Measurements from ENCODE around the gene CHAF1A. TPM values are rescaled to one million over a fixed set of nuclear protein-coding genes. Genes with fewer than 3 reads are reported as not detected.

The CHAF1A gene
- total RNA-seq, 1 experiment from 2014 or later, result 52.7 TPM

- no peak for DNase-seq (ENCODE audit: low spot score)
Measured at GRCh38 chr19:4487572-4487971, 85.1 kb downstream of the CHAF1A start.

- no peak for DNase-seq (ENCODE audit: low spot score)
Measured at GRCh38 chr19:4488496-4488895, 86.1 kb downstream of the CHAF1A start.

GRCh38 chr19:4491446-4491845 lies 89.0 kb downstream of the CHAF1A start:
- DNase-seq (ENCODE audit: low spot score), result no peak

- DNase-seq (ENCODE audit: low spot score), result no peak
Measured at GRCh38 chr19:4492337-4493103, 90.1 kb downstream of the CHAF1A start.

Other genes with a start within 250 kb of the CHAF1A start
- gene CREB3L3, start 249.0 kb upstream of the CHAF1A start, total RNA-seq (2014; rRNA removed; shearing (Covaris generic)), result not detected in 2 replicates
- gene SIRT6, start 220.1 kb upstream of the CHAF1A start, total RNA-seq (2014; rRNA removed; shearing (Covaris generic)), result 32.6 and 35.5 TPM in 2 replicates
- gene ANKRD24, start 220.0 kb upstream of the CHAF1A start, total RNA-seq (2014; rRNA removed; shearing (Covaris generic)), result 0.41 and 0.53 TPM in 2 replicates
- 6.4 and 8.1 TPM in 2 replicates for gene EBI3, start 173.1 kb upstream of the CHAF1A start, total RNA-seq (2014; rRNA removed; shearing (Covaris generic))
- 39.6 and 42.4 TPM in 2 replicates for gene YJU2, start 155.6 kb upstream of the CHAF1A start, total RNA-seq (2014; rRNA removed; shearing (Covaris generic))
- 0.24 and 0.53 TPM in 2 replicates for gene SHD, start 123.4 kb upstream of the CHAF1A start, total RNA-seq (2014; rRNA removed; shearing (Covaris generic))
- gene TMIGD2, start 100.3 kb upstream of the CHAF1A start, total RNA-seq (2014; rRNA removed; shearing (Covaris generic)), result not detected in 2 replicates
- 43.2 and 61.1 TPM in 2 replicates for gene FSD1, start 98.0 kb upstream of the CHAF1A start, total RNA-seq (2014; rRNA removed; shearing (Covaris generic))
- 73.5 and 96.1 TPM in 2 replicates for gene STAP2, start 63.8 kb upstream of the CHAF1A start, total RNA-seq (2014; rRNA removed; shearing (Covaris generic))
- 6.4 and 6.6 TPM in 2 replicates for gene MPND, start 59.1 kb upstream of the CHAF1A start, total RNA-seq (2014; rRNA removed; shearing (Covaris generic))
- 94.0 and 137 TPM in 2 replicates for gene SH3GL1, start 2.1 kb upstream of the CHAF1A start, total RNA-seq (2014; rRNA removed; shearing (Covaris generic))
- gene UBXN6, start 55.2 kb downstream of the CHAF1A start, total RNA-seq (2014; rRNA removed; shearing (Covaris generic)), result 87.4 and 97.0 TPM in 2 replicates
- 53.9 and 88.2 TPM in 2 replicates for gene HDGFL2, start 69.7 kb downstream of the CHAF1A start, total RNA-seq (2014; rRNA removed; shearing (Covaris generic))
- gene PLIN4, start 115.8 kb downstream of the CHAF1A start, total RNA-seq (2014; rRNA removed; shearing (Covaris generic)), result 0.17 TPM in 2 replicates
- gene PLIN5, start 132.6 kb downstream of the CHAF1A start, total RNA-seq (2014; rRNA removed; shearing (Covaris generic)), result not detected in 2 replicates
- 0.09 and 0.10 TPM in 2 replicates for gene LRG1, start 137.4 kb downstream of the CHAF1A start, total RNA-seq (2014; rRNA removed; shearing (Covaris generic))
- 29.2 and 34.1 TPM in 2 replicates for gene SEMA6B, start 157.0 kb downstream of the CHAF1A start, total RNA-seq (2014; rRNA removed; shearing (Covaris generic))
- gene TNFAIP8L1, start 236.9 kb downstream of the CHAF1A start, total RNA-seq (2014; rRNA removed; shearing (Covaris generic)), result 7.5 and 9.5 TPM in 2 replicates

All from A172 (cell line).